Thoracic aorta endothelial cell (primary cell): ENCODE results near the gene EXOC3L1. TPM values are rescaled to one million over a fixed set of nuclear protein-coding genes. Genes with fewer than 3 reads are reported as not detected.

Experiments used
- small RNA-seq: library from RNA; depleted of rRNA; stranded (forward); fragments of <200 nt; gene quantifications from one replicate; pipeline ENCODE3, GENCODE V24; 2012
- total RNA-seq: library from RNA; depleted of rRNA; stranded (reverse); fragments of >200 nt; gene quantifications from 2 replicates; pipeline ENCODE4 v1.2.3, GENCODE V29; 2012

EXOC3L1 gene, protein sequence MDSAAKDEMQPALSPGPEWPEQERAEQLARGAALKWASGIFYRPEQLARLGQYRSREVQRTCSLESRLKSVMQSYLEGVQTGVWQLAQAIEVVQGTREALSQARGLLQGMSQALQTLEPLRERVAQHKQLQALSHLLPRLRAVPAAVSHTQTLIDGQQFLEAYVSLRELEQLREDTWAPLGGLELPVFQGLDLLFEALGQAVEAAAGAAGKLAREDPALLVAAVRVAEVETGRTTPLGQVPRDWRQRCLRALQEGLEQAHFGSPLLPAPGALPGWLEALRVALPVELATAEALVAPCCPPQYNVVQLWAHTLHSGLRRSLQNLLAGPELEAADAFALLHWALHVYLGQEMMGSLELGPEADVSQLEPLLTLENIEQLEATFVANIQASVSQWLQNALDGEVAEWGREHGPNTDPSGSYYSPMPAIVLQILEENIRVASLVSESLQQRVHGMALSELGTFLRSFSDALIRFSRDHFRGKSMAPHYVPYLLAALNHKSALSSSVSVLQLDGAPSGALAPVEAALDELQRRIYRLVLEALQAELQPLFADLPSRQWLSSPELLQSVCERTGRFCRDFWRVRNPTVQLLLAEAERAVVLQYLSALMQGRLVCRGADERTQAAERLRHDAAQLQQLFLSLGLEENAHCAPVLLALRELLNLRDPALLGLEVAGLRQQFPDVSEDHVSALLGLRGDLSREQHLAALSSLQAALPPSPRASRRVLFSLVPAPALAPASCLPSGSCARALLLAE
- total RNA-seq, result 3.3 and 4.0 TPM in 2 replicates

GRCh38 chr16:67190041-67190440 is at the start of gene EXOC3L1:
Gene EXOC3L1 (minus strand): TSS chr16:67190136. CDS start chr16:67189676, 460 bp downstream.

DNA sequence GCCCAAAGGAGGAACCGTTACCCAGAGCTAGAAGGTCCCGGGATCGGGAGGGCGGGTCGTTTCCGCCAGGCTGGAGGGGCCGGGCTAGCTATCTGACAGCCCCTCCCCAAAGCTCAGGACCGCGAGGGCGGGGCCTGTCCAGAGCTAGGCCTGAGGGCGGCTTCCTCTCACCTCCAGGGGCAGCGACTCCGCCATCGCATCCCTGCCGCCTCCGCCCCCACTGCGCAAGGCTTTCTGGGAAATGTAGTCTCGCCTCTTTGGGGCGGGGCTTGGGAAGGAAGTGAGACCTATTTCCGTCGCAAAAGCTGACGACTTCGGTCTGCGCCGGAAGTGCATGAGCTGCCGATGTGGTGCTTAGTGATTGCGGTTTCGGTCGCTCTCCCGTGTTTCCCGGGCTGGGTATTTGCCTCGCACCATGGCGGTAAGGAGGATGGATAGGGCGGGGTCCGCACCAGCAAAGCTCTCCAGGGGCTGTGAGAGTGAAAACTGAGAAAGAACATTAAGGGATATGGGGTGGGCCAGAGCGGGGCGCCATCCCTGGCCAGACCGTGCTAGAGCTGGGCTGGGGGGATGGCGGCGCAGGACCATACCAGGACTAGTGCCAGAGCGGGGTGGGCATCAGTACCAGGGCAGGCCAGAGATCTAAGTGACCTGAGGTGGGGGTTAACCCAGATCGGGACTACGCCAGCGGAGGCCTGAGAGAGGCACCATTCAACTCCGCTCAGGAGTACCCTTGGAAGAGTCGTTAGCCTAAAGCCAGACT is 37.0 kb upstream of the EXOC3L1 start, which contains the start of gene TMEM208:
TSS of gene TMEM208 (plus strand) at position 327 of the 763 bp plus-strand sequence. CDS start at position 416, 89 bp downstream.

GRCh38 chr16:67199011-67199807 is 9.3 kb upstream of the EXOC3L1 start, which contains the start of gene ELMO3:
Gene ELMO3 (plus strand): TSS chr16:67199131. CDS start chr16:67199327, 196 bp downstream.

GRCh38 chr16:67191995-67192681 is 2.2 kb upstream of the EXOC3L1 start, which contains the start of gene E2F4:
Gene E2F4 (plus strand): TSS chr16:67192155. CDS start chr16:67192228, 73 bp downstream.

DNA sequence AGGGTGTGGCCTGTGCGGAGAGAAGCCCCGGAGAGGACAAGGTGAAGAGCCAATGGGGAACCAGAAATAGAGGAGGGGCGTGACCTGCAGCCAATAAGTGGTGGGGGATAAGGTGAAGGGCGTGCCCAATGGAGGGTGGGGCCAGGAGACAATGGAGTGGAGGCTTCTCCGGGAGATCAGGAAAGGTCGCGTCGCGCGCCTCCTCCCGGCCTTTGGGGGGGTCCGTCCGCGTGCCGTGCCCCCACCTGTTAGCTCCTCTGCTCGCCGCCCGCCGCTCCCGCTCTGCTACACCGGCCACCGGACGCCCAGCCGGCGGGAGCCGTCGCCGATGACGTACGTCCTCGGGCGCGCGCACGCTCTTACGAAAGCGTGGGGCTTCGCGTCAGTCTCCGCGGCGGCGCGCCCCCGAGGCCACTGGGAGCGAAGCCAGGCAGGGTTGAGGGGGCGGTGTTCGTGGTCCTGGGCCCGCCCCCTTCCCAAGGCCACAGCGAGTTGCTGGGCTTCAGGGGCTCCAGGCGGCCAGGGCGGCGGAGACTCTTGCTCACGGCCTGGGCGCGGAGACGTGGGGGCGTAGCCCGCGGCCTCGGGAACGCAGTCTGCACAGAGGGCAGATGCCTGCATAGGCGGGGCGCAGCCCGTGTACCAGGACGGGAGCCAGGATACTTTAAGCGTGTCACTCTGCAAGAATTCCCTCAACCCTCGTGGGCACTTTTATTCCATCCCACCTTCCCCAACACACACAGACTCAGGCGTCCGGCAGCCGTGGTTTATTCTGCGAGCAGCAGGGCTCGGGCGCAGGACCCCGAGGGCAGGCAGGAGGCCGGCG is 6.1 kb downstream of the EXOC3L1 start, which contains the start of gene MATCAP1:
TSS of gene MATCAP1 (minus strand) at position 337 of the 826 bp plus-strand sequence. CDS start 3,353 bp downstream, outside the sequence.

DNA sequence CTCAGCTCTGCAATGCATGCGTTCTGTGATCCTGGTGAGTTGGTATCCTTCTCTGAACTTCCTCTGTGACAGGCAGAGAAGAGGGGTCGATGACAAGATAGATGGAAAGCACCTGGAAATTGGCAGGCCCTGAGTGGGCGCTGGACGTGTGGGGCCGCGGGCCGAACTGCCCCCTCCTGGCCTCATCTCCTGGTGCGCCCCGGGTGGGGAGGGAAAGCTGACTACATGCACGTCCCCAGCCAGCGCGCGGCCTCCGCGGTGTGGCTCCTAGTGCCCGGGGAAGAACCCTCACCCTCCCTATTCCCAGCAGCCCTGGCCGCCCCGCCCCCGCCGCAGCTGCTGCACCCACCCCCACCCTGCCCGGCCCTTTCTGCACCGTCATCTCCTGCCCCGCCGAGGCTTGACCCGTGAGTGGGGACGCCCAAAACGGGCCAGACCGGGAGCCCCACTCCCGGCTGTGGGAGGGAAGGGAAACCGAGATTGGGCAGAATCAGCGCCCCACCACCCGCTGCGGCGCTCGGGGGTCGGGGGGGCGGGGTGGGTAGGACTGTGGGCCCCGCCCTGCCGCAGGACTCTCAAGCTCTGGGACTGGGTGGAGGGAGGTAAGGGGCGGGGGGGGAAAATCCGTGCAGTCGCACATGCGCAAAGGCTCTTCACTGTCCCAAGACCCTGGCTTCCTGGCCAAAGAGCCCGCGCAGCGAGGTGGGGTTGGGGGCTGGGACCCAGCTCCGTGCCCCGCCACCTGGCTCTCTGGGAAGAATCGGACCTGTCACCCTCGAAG is 19.6 kb downstream of the EXOC3L1 start, which contains the start of gene NOL3:
TSS of gene NOL3 (plus strand) at position 371 of the 781 bp plus-strand sequence.

GRCh38 chr16:67164599-67165061 is 25.3 kb downstream of the EXOC3L1 start, which contains the start of gene HSF4:
Gene HSF4 (plus strand): TSS chr16:67164745. CDS start chr16:67164812, 67 bp downstream.

GRCh38 chr16:67150833-67151396 is 39.0 kb downstream of the EXOC3L1 start, which contains the start of gene B3GNT9:
Gene B3GNT9 (minus strand): TSS chr16:67150998. CDS start chr16:67150485, 513 bp downstream.

Small RNA genes lying within 50 kb of the gene (small RNA-seq; reads per million reads assigned to genes)
- gene MIR328, result 1.8 reads per million, percentile 44 among the genes with 10 or more reads in this experiment

Other genes with a start within 250 kb of the EXOC3L1 start
- gene CES3, start 228.9 kb downstream of the EXOC3L1 start, total RNA-seq, result not detected in 2 replicates
- 0.93 and 1.6 TPM in 2 replicates for gene CES4A, start 201.5 kb downstream of the EXOC3L1 start, total RNA-seq
- 122 and 128 TPM in 2 replicates for gene CBFB, start 161.0 kb downstream of the EXOC3L1 start, total RNA-seq
- 14.6 and 19.1 TPM in 2 replicates for gene PHAF1, start 80.2 kb downstream of the EXOC3L1 start, total RNA-seq
- 1.9 and 4.3 TPM in 2 replicates for gene B3GNT9, start 39.1 kb downstream of the EXOC3L1 start, total RNA-seq
- 10.8 and 11.6 TPM in 2 replicates for gene TRADD, start 30.2 kb downstream of the EXOC3L1 start, total RNA-seq
- 3.5 and 6.2 TPM in 2 replicates for gene FBXL8, start 30.2 kb downstream of the EXOC3L1 start, total RNA-seq
- 0.79 and 1.9 TPM in 2 replicates for gene HSF4, start 25.4 kb downstream of the EXOC3L1 start, total RNA-seq
- 7.0 and 8.2 TPM in 2 replicates for gene NOL3, start 19.6 kb downstream of the EXOC3L1 start, total RNA-seq
- 15.4 and 16.2 TPM in 2 replicates for gene MATCAP1, start 6.2 kb downstream of the EXOC3L1 start, total RNA-seq
- 82.8 and 97.1 TPM in 2 replicates for gene E2F4, start 2.0 kb upstream of the EXOC3L1 start, total RNA-seq
- gene ELMO3, start 9.0 kb upstream of the EXOC3L1 start, total RNA-seq, result 0.79 and 0.93 TPM in 2 replicates
- 19.6 and 22.7 TPM in 2 replicates for gene TMEM208, start 37.0 kb upstream of the EXOC3L1 start, total RNA-seq
- gene FHOD1, start 57.3 kb upstream of the EXOC3L1 start, total RNA-seq, result 37.4 and 38.3 TPM in 2 replicates
- 0.40 and 0.65 TPM in 2 replicates for gene SLC9A5, start 58.8 kb upstream of the EXOC3L1 start, total RNA-seq
- 18.1 and 28.4 TPM in 2 replicates for gene PLEKHG4, start 89.4 kb upstream of the EXOC3L1 start, total RNA-seq
- 0.13 and 0.14 TPM in 2 replicates for gene KCTD19, start 136.6 kb upstream of the EXOC3L1 start, total RNA-seq
- gene LRRC36, start 136.7 kb upstream of the EXOC3L1 start, total RNA-seq, result 0.13 and 0.86 TPM in 2 replicates
- gene TPPP3, start 203.4 kb upstream of the EXOC3L1 start, total RNA-seq, result 0.07 TPM in 1 of 2 replicates, not detected in the other
- 4.0 and 6.3 TPM in 2 replicates for gene ZDHHC1, start 226.3 kb upstream of the EXOC3L1 start, total RNA-seq
- 0.07 TPM in 1 of 2 replicates, not detected in the other for gene HSD11B2, start 241.0 kb upstream of the EXOC3L1 start, total RNA-seq